Measurements from ENCODE around the gene PAPSS1.
"Not testable (repeated sequence)": the region's sequence is repeated elsewhere in the genome, so short reads cannot be mapped to it uniquely, and the experiment has no call there.

PAPSS1 gene

DNA sequence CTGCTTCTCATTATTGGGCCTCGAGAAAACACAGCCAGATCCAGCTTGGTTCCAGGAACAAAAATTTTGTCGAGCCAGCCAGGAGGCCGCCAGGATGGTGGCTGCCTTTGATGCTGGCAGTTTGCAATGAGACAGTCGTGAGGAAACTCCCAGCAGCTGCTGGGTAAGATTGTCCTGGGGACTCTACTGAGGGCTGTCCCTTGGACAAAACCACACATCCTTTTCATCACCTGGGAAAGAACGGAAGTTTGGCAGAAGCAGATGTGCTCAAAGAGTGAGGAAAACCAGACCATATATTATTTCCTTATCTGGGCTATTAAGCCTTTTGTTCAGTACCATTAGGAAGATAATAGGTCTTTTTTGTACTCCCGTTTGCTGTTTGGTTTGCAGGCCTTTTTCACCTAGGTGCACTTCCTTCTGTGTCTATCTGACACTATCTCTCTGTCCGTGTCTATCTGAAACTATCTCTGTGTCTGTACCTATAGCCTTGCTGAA lies 13.4 kb upstream of the PAPSS1 start:
- TF ChIP-seq EZH2phosphoT487 (IDR thresholded peaks at IDR 0.05; ENCODE audit: borderline replicate concordance, low read length), result no peak
- TF ChIP-seq, protein P1, sequence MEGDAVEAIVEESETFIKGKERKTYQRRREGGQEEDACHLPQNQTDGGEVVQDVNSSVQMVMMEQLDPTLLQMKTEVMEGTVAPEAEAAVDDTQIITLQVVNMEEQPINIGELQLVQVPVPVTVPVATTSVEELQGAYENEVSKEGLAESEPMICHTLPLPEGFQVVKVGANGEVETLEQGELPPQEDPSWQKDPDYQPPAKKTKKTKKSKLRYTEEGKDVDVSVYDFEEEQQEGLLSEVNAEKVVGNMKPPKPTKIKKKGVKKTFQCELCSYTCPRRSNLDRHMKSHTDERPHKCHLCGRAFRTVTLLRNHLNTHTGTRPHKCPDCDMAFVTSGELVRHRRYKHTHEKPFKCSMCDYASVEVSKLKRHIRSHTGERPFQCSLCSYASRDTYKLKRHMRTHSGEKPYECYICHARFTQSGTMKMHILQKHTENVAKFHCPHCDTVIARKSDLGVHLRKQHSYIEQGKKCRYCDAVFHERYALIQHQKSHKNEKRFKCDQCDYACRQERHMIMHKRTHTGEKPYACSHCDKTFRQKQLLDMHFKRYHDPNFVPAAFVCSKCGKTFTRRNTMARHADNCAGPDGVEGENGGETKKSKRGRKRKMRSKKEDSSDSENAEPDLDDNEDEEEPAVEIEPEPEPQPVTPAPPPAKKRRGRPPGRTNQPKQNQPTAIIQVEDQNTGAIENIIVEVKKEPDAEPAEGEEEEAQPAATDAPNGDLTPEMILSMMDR (IDR thresholded peaks at IDR 0.05; ENCODE audit: low read depth, low read length, poor library complexity, severe bottlenecking), result no peak
- no peaks in the 10 kb centered on the region for H3K9me2 ChIP-seq (replicated peaks; ENCODE audit: control insufficient read depth, low read length)
- no peaks in the 10 kb centered on the region for H3K9me3 ChIP-seq (ENCODE audit: control insufficient read depth, insufficient read depth, low read length)
- H3K4me2 ChIP-seq (ENCODE audit: low read length), result no peak overlapping the region
- no peaks in the 10 kb centered on the region for H3K27me3 ChIP-seq (ENCODE audit: control insufficient read depth, low read length)
- no peaks in the 10 kb centered on the region for H3K79me2 ChIP-seq (ENCODE audit: control insufficient read depth, low read length)
- no peaks in the 10 kb centered on the region for H3K36me3 ChIP-seq (ENCODE audit: control insufficient read depth, low read length)
- no peaks in the 10 kb centered on the region for H3K4me1 ChIP-seq (ENCODE audit: control insufficient read depth, low read length)
- H3K4me3 ChIP-seq (ENCODE audit: low read length), result no peak overlapping the region
- H3K27ac ChIP-seq (ENCODE audit: low read depth, low read length), result no peak overlapping the region
- H3F3A ChIP-seq (ENCODE audit: control insufficient read depth, insufficient read depth), result no peaks in the 10 kb centered on the region
- no peaks in the 10 kb centered on the region for H4K20me1 ChIP-seq (ENCODE audit: control insufficient read depth, insufficient read depth, low read depth, low read length)

DNA sequence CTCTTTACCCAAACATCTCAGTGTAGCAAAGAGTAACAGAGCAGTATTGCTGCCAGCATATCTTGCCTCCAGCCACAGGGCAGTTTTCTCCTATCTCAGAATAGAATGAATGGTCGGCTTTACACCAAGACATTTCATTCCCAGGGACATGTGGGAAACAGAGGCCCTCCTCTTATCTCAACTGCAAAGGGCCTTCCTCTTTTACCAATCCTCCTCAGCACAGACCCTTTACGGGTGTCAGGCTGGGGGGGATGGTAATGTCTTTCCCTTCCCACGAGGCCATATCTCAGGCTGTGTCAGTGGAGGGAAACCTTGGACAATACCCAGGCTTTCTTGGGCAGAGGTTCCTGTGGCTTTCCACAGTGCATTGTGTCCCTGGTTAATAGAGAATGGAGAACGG lies 9.0 kb upstream of the PAPSS1 start:
- H3F3A ChIP-seq (ENCODE audit: control insufficient read depth, insufficient read depth); H3K36me3 ChIP-seq (ENCODE audit: control insufficient read depth, low read length); H3K4me3 ChIP-seq (ENCODE audit: low read length); H3K4me1 ChIP-seq (ENCODE audit: control insufficient read depth, low read length); H3K79me2 ChIP-seq (ENCODE audit: control insufficient read depth, low read length); H3K27me3 ChIP-seq (ENCODE audit: control insufficient read depth, low read length); H3K4me2 ChIP-seq (ENCODE audit: low read length); H3K9me3 ChIP-seq (ENCODE audit: control insufficient read depth, insufficient read depth, low read length); H4K20me1 ChIP-seq (ENCODE audit: control insufficient read depth, insufficient read depth, low read depth, low read length); H3K9me2 ChIP-seq (replicated peaks; ENCODE audit: control insufficient read depth, low read length); H3K27ac ChIP-seq (ENCODE audit: low read depth, low read length): not testable (repeated sequence)

DNA sequence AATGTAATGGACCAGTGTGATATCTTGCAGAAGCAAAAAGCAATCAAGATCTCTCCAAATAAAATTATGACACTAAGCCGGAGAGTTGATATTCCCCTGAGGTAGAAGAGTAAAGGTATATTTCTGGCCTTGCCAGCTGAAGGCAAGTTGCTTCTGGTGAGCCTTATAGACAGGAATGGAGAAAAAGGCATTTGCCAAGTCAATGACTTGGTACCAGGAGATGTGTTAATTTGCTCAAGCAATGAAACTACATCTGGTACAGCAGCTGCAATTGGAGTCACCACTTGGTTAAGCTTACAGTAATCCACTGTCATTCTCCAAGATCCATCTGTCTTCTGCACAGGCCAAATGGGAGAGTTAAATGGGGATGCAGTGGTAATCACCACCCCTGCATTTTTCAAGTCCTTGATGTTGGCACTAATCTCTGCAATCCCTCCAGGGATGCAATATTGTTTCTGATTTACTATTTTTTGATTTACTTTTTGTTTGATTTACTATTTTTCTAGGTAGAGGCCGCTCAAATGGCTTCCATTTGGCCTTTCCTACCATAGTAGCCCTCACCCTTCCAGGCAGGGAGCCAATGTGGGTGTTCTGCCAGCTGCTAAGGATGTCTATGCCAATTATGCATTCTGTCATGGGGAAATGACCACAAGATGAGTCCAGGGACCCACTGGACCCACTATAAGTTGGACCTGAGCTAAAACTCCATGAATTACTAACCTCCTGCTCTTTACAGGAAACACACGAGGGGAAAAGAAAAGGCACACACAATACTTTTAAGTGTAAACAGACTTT lies 6.3 kb upstream of the PAPSS1 start:
- not testable (repeated sequence) for H3K36me3 ChIP-seq (ENCODE audit: control insufficient read depth, low read length); H3K9me3 ChIP-seq (ENCODE audit: control insufficient read depth, insufficient read depth, low read length); H3K27me3 ChIP-seq (ENCODE audit: control insufficient read depth, low read length); H4K20me1 ChIP-seq (ENCODE audit: control insufficient read depth, insufficient read depth, low read depth, low read length); H3K4me3 ChIP-seq (ENCODE audit: low read length); H3F3A ChIP-seq (ENCODE audit: control insufficient read depth, insufficient read depth); H3K4me2 ChIP-seq (ENCODE audit: low read length); H3K27ac ChIP-seq (ENCODE audit: low read depth, low read length); H3K79me2 ChIP-seq (ENCODE audit: control insufficient read depth, low read length); H3K9me2 ChIP-seq (replicated peaks; ENCODE audit: control insufficient read depth, low read length)
- H3K4me1 ChIP-seq (ENCODE audit: control insufficient read depth, low read length), result peaks cover 15% of the 10 kb centered on the region

DNA sequence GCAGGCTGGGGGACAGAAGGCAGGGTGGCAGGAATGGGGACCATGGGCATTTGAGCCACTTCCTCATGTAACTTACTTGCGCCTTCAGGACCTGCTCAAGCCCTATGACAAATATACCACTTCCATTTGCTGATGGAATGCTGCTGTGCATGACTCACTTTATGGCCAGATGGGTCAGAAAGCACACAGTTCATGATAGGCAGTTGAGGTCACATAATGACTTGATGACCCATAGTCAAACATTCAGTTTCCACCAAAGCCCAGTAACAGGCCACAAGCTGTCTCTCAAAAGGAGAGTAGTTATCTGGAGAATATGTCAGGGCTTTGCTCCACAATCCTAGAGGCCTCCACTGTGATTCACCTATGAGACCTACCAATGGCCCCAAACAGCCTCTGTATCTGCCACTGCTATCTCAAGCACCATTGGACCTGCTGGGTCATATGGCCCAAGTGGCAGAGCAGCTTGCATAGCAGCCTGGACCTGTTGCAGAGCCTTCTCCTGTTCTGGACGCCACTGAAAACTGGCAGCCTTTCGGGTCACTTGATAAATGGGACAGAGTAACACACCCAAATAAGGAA lies 5.3 kb upstream of the PAPSS1 start:
- Histone ChIP-seq H3K27ac (ENCODE audit: low read depth, low read length) (no peak overlapping the region), H3K36me3 (ENCODE audit: control insufficient read depth, low read length) (no peaks in the 10 kb centered on the region), H3K9me3 (ENCODE audit: control insufficient read depth, insufficient read depth, low read length) (no peaks in the 10 kb centered on the region), H3K27me3 (ENCODE audit: control insufficient read depth, low read length) (no peaks in the 10 kb centered on the region), H3K9me2 (replicated peaks; ENCODE audit: control insufficient read depth, low read length) (no peaks in the 10 kb centered on the region), H3K4me2 (ENCODE audit: low read length) (no peak overlapping the region), H3F3A (ENCODE audit: control insufficient read depth, insufficient read depth) (no peaks in the 10 kb centered on the region), H3K4me3 (ENCODE audit: low read length) (no peak overlapping the region), H4K20me1 (ENCODE audit: control insufficient read depth, insufficient read depth, low read depth, low read length) (no peaks in the 10 kb centered on the region), H3K79me2 (ENCODE audit: control insufficient read depth, low read length) (no peaks in the 10 kb centered on the region), H3K4me1 (ENCODE audit: control insufficient read depth, low read length) (peaks cover 18% of the 10 kb centered on the region)
- TF ChIP-seq, protein P1 (IDR thresholded peaks at IDR 0.05; ENCODE audit: low read depth, low read length, poor library complexity, severe bottlenecking), result no peak
- no peak for TF ChIP-seq EZH2phosphoT487 (IDR thresholded peaks at IDR 0.05; ENCODE audit: borderline replicate concordance, low read length)

DNA sequence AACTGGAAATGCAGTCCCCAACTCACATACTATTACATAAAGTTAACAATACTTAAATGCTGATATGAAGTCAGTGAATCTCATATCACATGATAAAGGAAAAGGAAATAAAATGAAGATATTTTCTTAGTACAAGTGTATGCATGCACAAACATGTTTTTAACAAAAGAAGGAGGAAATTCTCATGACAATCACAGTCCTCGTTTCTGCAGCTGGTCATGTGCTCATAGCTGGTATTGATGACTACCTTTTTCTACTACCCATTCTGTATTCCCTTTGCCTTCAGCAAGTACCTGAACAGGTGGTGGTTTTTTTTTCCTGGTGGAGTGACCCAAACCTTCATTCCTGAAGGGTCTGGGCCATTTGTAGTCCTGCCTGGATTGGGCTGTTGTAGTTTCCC lies 3.3 kb upstream of the PAPSS1 start:
- not testable (repeated sequence) for H3K9me3 ChIP-seq (ENCODE audit: control insufficient read depth, insufficient read depth, low read length); H3K27me3 ChIP-seq (ENCODE audit: control insufficient read depth, low read length); H3K27ac ChIP-seq (ENCODE audit: low read depth, low read length); H4K20me1 ChIP-seq (ENCODE audit: control insufficient read depth, insufficient read depth, low read depth, low read length); H3F3A ChIP-seq (ENCODE audit: control insufficient read depth, insufficient read depth); H3K4me2 ChIP-seq (ENCODE audit: low read length); H3K36me3 ChIP-seq (ENCODE audit: control insufficient read depth, low read length); H3K4me3 ChIP-seq (ENCODE audit: low read length); H3K9me2 ChIP-seq (replicated peaks; ENCODE audit: control insufficient read depth, low read length)
- peaks cover 15% of the 10 kb centered on the region for H3K79me2 ChIP-seq (ENCODE audit: control insufficient read depth, low read length)
- H3K4me1 ChIP-seq (ENCODE audit: control insufficient read depth, low read length), result peaks cover 26% of the 10 kb centered on the region

Measured in DOHH2 (cell line).